T-helper 9 cell (primary cell): ENCODE data around the gene ANKFY1.
"Not testable (repeated sequence)": the region's sequence is repeated elsewhere in the genome, so short reads cannot be mapped to it uniquely, and the experiment has no call there.

ENCODE experiments used
- DNase-seq: peaks from one replicate; pipeline ENCODE4 v3.0.0-alpha.2; 2020

Gene ANKFY1

DNA sequence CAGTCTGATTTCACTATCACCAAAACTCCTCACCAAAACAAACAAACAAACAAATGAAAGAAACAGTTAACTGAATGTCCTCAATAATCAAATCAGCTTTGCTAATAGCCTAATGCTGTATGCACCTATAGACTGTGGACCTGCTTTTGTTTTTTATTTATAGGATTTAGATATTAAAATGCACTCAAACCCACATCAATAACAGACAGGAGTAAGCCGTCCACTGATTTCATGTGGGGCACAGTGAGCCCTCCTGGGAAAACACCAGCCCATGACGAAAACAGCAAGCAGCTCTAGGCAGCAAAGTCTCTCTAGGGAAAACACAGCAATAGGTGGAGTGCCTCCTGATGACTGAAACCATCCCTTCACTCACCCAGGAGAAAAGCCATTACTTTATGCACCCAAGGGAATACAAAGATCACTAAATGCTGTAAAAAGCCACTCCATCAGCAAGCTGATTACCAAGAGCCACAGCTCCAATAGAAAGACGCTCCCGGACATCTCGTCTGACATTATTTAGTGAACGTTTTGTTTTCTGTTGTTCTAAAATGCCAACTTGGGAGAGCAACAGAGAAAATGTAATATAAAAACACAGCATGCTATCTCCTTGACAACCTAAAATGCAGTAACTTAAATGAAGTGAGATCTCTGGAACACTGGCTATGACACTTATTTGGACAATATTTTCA lies 47.8 kb downstream of the ANKFY1 start:
- no peak for DNase-seq

- DNase-seq: no peak
Observed at GRCh38 chr17:4214157-4214556, 49.6 kb downstream of the ANKFY1 start.

GRCh38 chr17:4209611-4210010 lies 54.2 kb downstream of the ANKFY1 start:
- DNase-seq: no peak

DNA sequence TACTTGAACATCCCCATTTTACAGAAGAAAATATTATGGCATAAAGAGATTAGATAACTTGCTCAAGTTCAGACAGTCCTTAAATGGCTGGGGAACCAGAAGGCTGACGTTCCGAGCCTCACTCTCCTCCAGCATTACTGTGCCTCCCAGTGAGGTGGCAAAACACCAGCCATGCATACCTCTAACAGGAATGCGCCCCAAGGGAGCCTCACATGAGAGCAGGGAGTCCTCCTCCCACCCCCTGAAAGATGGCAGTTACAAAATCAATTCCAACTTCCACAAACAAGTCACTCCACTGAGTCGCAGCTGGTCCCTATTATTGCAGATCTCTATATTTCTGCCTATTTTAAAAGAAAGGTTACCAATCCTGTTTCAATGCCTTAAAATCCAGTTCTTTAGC lies 55.5 kb downstream of the ANKFY1 start:
- no peak for DNase-seq

GRCh38 chr17:4206962-4207361 lies 56.8 kb downstream of the ANKFY1 start:
- DNase-seq: no peak

- DNase-seq: no peak
Observed at GRCh38 chr17:4205917-4206316, 57.9 kb downstream of the ANKFY1 start.

- DNase-seq: no peak
Observed at GRCh38 chr17:4204710-4205173, 59.0 kb downstream of the ANKFY1 start.

DNA sequence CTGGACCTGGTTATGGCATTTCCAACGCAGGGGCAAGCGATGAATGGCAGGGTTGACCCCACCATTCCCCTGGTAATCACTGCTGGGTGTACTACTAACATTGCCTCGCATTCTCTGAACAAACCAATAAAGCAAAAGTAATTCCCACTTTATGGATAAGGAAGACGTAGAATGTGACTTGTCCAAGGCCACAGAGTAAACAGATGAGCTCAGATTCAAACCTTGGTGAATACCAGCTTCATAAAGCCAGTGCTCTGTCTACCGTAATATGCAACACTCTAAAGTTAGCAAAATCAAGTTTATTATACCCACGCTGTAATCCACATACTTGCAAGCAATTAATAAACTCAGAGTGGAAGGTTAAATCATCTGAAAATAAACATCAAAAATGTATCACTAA lies 59.6 kb downstream of the ANKFY1 start:
- DNase-seq: no peak

DNA sequence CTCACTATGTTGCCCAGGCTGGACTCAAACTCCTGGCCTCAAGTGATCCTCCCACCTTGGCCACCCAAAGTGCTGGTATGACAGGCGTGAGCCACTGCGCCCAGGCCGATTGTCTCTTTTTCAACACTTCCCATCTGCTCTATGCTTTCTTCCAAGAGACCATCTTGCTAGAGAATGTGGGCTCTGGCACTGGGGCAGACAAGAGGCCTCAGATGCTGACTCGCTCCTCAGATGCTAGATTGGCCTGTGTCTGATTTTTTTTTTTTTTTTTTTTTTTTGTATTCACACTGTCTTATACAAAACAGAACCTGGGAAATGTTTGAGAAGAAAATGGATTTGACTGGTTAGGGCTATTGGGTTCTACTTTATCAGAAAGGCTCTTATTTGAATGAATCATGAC lies 62.6 kb downstream of the ANKFY1 start:
- no peak for DNase-seq

- peak; percentile 12 for DNase-seq
Observed at GRCh38 chr17:4199818-4200402, 63.9 kb downstream of the ANKFY1 start.

DNA sequence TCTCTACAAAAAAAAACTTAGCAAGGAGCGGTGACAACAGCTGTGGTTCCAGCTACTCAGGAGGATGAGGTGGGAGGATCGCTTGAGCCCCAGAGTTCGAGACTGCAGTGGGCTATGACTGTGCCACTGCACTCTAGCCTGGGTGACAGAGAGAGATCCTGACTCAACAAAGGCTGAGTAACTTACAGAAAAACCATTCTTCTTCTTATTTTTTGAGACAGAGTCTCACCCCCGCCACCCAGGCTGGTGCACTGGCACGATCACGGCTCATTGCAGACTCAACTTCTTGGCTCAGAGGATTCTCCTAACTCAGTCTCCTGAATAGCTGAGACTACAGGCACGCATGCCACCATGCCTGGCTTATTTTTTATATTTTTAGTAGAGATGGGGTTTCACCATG lies 64.8 kb downstream of the ANKFY1 start:
- DNase-seq: no peak

- no peak for DNase-seq
Observed at GRCh38 chr17:4195306-4195705, 68.5 kb downstream of the ANKFY1 start.

- no peak for DNase-seq
Observed at GRCh38 chr17:4194796-4195195, 69.0 kb downstream of the ANKFY1 start.

DNA sequence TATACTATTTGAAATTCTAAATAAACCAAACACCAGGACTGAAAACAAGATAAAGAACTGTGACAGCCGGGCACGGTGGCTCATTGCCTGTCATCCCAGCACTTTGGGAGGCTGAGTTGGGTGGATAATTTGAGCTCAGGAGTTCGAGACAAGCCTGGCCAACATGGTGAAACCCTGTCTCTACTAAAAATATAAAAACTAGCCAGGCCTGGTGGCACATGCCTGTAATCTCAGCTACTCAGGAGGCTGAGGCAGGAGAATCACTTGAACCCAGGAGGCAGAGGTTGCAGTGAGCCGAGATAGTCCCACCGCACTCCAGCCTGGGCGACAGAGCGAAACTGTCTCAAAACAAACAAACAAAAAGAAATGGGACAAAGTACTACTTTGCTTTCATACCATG lies 73.0 kb downstream of the ANKFY1 start:
- not testable (repeated sequence) for DNase-seq

DNA sequence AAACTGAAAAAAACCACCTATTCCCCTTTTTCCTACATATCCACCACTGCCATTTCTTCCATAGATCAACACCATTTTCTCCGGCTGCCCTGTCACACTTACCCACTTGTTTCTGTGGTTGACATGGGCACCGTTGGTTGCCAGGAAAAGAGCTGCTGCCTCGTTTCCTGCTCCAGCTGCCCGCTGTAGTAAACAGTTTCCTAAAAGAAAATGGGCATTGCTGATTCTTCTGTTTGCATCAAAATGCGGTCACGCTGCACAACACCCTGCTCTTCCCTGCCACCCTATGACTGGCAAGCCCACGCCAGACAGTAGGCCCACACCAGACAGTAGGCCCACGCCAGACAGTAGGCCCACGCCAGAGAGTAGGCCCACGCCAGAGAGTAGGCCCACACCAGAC lies 74.5 kb downstream of the ANKFY1 start:
- DNase-seq: no peak

GRCh38 chr17:4188076-4188475 lies 75.7 kb downstream of the ANKFY1 start:
- DNase-seq: no peak

DNA sequence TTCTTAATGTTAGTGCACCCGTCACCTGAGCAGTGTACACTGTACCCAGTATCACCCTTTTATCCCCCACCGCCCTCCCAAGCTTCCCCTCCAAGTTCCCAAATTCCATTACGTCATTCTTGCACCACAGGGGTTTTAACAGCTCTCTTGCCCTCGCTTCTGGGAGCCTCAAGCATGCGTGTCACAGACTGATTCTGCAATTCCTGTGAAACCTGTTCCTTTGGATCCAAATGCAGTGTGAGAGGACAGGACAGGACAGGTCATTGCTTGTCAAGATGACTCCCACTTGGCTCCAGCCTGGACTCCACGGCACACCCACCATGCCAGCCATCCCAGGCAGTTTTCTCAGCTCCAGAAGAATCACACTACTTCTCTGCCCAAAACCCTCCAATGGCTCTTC lies 76.7 kb downstream of the ANKFY1 start:
- DNase-seq: no peak

GRCh38 chr17:4186357-4186881 lies 77.4 kb downstream of the ANKFY1 start:
- no peak for DNase-seq

DNA sequence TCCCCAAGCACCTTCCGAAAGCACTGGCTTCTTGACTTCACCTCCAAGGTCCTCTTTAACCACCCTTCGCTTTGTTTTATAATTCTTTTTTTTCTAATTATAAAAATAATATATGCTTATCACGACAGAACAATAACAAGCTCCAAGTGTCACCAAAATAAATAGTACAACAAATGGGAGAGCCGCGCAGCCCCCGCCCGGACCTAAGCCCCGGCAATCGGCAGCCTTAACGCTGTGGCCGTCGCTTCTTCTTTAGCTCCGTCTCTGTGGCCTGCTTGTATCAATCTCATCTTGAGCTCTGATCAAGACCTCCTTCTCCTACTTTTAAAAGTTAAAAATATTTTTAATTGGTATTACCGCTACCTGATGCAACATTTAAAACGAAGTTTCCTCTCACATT lies 78.1 kb downstream of the ANKFY1 start:
- no peak for DNase-seq

- no peak for DNase-seq
Observed at GRCh38 chr17:4184811-4185210, 79.0 kb downstream of the ANKFY1 start.

DNA sequence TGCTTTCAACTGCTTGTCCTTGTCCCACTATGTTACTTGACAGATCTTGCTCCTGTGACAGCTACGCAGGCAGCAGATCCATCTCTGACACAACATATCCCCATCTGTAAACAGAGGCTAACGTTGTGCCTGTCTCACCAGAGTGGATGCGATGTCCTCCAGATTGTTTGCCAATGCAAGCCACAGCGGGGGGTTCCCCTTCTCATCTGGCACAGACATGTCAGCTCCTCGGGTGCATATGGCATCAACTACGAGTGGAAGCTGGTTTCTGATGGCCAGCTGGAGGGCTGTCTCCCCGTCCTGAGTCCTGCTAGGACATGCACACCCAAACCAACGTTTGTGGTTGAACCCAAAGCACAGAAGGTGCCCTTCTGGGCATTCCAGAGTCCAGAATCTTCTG lies 81.7 kb downstream of the ANKFY1 start:
- DNase-seq: no peak

- DNase-seq: no peak
Observed at GRCh38 chr17:4180791-4181190, 83.0 kb downstream of the ANKFY1 start.

DNA sequence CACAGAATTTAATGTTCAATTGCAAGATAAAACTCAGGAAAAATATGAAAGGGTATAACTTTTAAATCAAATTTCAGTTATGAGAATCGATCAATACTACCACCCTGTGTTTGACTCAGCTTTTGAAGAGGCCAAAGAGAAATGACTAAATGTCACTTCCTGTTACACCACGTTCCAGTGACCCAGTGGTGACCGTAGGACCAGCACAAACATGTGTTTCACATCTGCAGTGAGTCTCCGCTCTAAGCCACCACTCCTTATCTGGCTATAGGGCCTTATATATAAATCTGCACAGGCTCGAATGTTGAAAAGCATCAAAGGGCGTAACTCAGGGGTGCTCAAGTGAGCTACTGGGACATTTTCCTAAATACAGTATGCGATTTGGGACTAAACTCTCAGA lies 84.7 kb downstream of the ANKFY1 start:
- DNase-seq: no peak

GRCh38 chr17:4178651-4179050 lies 85.1 kb downstream of the ANKFY1 start:
- DNase-seq: no peak

GRCh38 chr17:4177806-4178205 lies 86.0 kb downstream of the ANKFY1 start:
- DNase-seq: no peak
